MM.1S (cell line): ENCODE data around the gene ALDH16A1.

Source experiments
- DNase-seq: peaks from one replicate; pipeline ENCODE4 v3.0.0-alpha.2; 2015
- H2AFZ ChIP-seq: fragments of 300-600 bp; sonication (generic); 2 replicates; pipeline ENCODE4 v1.6.0; 2016; ENCODE audit warnings: antibody characterized with exemption, low read length
- H3F3A ChIP-seq: fragments of 300-600 bp; sonication (generic); 2 replicates; pipeline ENCODE4 v1.6.1; 2016; ENCODE audit warnings: mild to moderate bottlenecking, antibody characterized with exemption, low read length, moderate library complexity, mixed read lengths; ENCODE audit not compliant: insufficient read depth
- H3K27ac ChIP-seq: fragments of 300-600 bp; sonication (generic); 2 replicates; pipeline ENCODE4 v1.5.1; 2016; ENCODE audit warnings: mild to moderate bottlenecking, low read length
- H3K27me3 ChIP-seq: fragments of 300-600 bp; sonication (generic); replicated peaks from 2 replicates; pipeline ENCODE4 v1.6.0; 2016; ENCODE audit warnings: low read length; ENCODE audit not compliant: insufficient read depth
- H3K36me3 ChIP-seq: fragments of 300-600 bp; sonication (generic); replicated peaks from 2 replicates; pipeline ENCODE4 v1.6.1; 2016; ENCODE audit warnings: mild to moderate bottlenecking, low read length, mixed read lengths; ENCODE audit not compliant: insufficient read depth
- H3K4me1 ChIP-seq: fragments of 300-600 bp; sonication (generic); 2 replicates; pipeline ENCODE4 v1.6.1; 2016; ENCODE audit warnings: low read length, mixed read lengths
- H3K4me2 ChIP-seq: fragments of 300-600 bp; sonication (generic); 2 replicates; pipeline ENCODE4 v1.6.0; 2016; ENCODE audit warnings: low read depth, low read length
- H3K4me3 ChIP-seq: fragments of 300-600 bp; sonication (generic); 2 replicates; pipeline ENCODE4 v1.5.1; 2016; ENCODE audit warnings: low read length, mixed read lengths
- H3K79me2 ChIP-seq: fragments of 300-600 bp; sonication (generic); 2 replicates; pipeline ENCODE4 v1.6.1; 2016; ENCODE audit warnings: mixed run types, low read length, mixed read lengths
- H3K9ac ChIP-seq: fragments of 300-600 bp; sonication (generic); 2 replicates; pipeline ENCODE4 v1.6.1; 2016; ENCODE audit warnings: low read length, mixed read lengths
- H3K9me2 ChIP-seq: fragments of 300-600 bp; sonication (generic); replicated peaks from 2 replicates; pipeline ENCODE4 v1.6.1; 2016; ENCODE audit warnings: mild to moderate bottlenecking, low read length, mixed read lengths; ENCODE audit not compliant: insufficient read depth
- H3K9me3 ChIP-seq: fragments of 300-600 bp; sonication (generic); replicated peaks from 2 replicates; pipeline ENCODE4 v1.6.1; 2016; ENCODE audit warnings: mild to moderate bottlenecking, low read length, mixed read lengths; ENCODE audit not compliant: insufficient read depth
- H4K20me1 ChIP-seq: fragments of 300-600 bp; sonication (generic); 2 replicates; pipeline ENCODE4 v1.6.1; 2016; ENCODE audit warnings: mild to moderate bottlenecking, low read length, moderate library complexity, mixed read lengths; ENCODE audit not compliant: insufficient read depth
- CTCF ChIP-seq: fragments of 300-600 bp; sonication (generic); IDR thresholded peaks from 2 replicates; pipeline ENCODE4 v1.5.1; 2016; ENCODE audit warnings: antibody characterized with exemption, low read length, mixed read lengths
- EZH2 ChIP-seq: fragments of 300-600 bp; sonication (generic); optimal IDR thresholded peaks from 2 replicates; pipeline ENCODE3; 2017; ENCODE audit warnings: low read depth, mild to moderate bottlenecking, antibody characterized with exemption, low read length, mixed read lengths
- EZH2phosphoT487 ChIP-seq: fragments of 300-600 bp; sonication (generic); IDR thresholded peaks from 2 replicates; pipeline ENCODE4 v1.6.1; 2018; ENCODE audit warnings: antibody characterized with exemption, low read length

The ALDH16A1 gene

GRCh38 chr19:49497789-49498103, 44.7 kb downstream of the ALDH16A1 start:
- Histone ChIP-seq H3K4me2 (peak overlapping the region; percentile 83), H3K27me3 (no peaks in the 10 kb centered on the region), H3K36me3 (peaks cover 19% of the 10 kb centered on the region), H3K4me3 (peak overlapping the region; percentile 97), H3K4me1 (peaks cover 38% of the 10 kb centered on the region), H4K20me1 (peaks cover 8% of the 10 kb centered on the region; the same call in 1 of the 2 replicates), H3K9ac (peak overlapping the region; percentile 99; the same call in 1 of the 2 replicates), H3K9me2 (no peaks in the 10 kb centered on the region), H3K79me2 (peaks cover 31% of the 10 kb centered on the region), H3F3A (peaks cover 81% of the 10 kb centered on the region), H2AFZ (no peak overlapping the region), H3K9me3 (no peaks in the 10 kb centered on the region), H3K27ac (peak overlapping the region; percentile 79; the same call in 1 of the 2 replicates)
- no peak for TF ChIP-seq EZH2
- no peak for TF ChIP-seq EZH2phosphoT487
- no peak for TF ChIP-seq CTCF
- DNase-seq: no peak

- Histone ChIP-seq H3K36me3 (peaks cover 19% of the 10 kb centered on the region), H3K27ac (peak overlapping the region; percentile 89; the same call in 1 of the 2 replicates), H3K9me3 (no peaks in the 10 kb centered on the region), H3K27me3 (no peaks in the 10 kb centered on the region), H3K9me2 (no peaks in the 10 kb centered on the region), H3K4me1 (peaks cover 38% of the 10 kb centered on the region), H3F3A (peaks cover 74% of the 10 kb centered on the region), H3K4me2 (peak overlapping the region; percentile 83), H2AFZ (no peak overlapping the region), H3K4me3 (peak overlapping the region; percentile 97; the same call in 1 of the 2 replicates), H3K79me2 (peaks cover 31% of the 10 kb centered on the region), H3K9ac (peak overlapping the region; percentile 99; the same call in 1 of the 2 replicates), H4K20me1 (peaks cover 8% of the 10 kb centered on the region; the same call in 1 of the 2 replicates)
- no peak for TF ChIP-seq CTCF
- TF ChIP-seq EZH2: no peak
- no peak for TF ChIP-seq EZH2phosphoT487
- DNase-seq: no peak
Observed at GRCh38 chr19:49498475-49498874, 45.5 kb downstream of the ALDH16A1 start.

- peaks cover 38% of the 10 kb centered on the region for H3K4me1 ChIP-seq
- peak overlapping the region; percentile 55 for H3K4me3 ChIP-seq
- TF ChIP-seq EZH2phosphoT487 (no peak), EZH2 (no peak)
- H3K27me3 ChIP-seq: no peaks in the 10 kb centered on the region
- peak overlapping the region; percentile 83 for H3K4me2 ChIP-seq
- no peaks in the 10 kb centered on the region for H3K9me2 ChIP-seq
- H3K79me2 ChIP-seq: peaks cover 31% of the 10 kb centered on the region
- peaks cover 8% of the 10 kb centered on the region; the same call in 1 of the 2 replicates for H4K20me1 ChIP-seq
- no peak overlapping the region for H2AFZ ChIP-seq
- peaks cover 19% of the 10 kb centered on the region for H3K36me3 ChIP-seq
- H3K9me3 ChIP-seq: no peaks in the 10 kb centered on the region
- peaks cover 70% of the 10 kb centered on the region for H3F3A ChIP-seq
- H3K9ac ChIP-seq: peak overlapping the region; percentile 78; the same call in 1 of the 2 replicates
- no peak for DNase-seq
- H3K27ac ChIP-seq: peak overlapping the region; percentile 89; the same call in 1 of the 2 replicates
Observed at GRCh38 chr19:49499030-49499670, 46.1 kb downstream of the ALDH16A1 start.
